Frontal cortex (tissue), 4 donors: ENCODE measurements around the gene MEX3C. TPM values are rescaled to one million over a fixed set of nuclear protein-coding genes. Genes with fewer than 3 reads are reported as not detected.

Experiments
- DNase-seq, 2 donors: peaks; one replicate each; pipeline ENCODE4 v3.0.0; 2012; ENCODE audit warnings: low spot score in 2 of 2
- FAIRE-seq: peaks from 2 replicates; lab custom pipeline; 2012; peaks lifted over from hg19 to GRCh38; lab: Jason Lieb, UNC
- total RNA-seq: library from RNA; depleted of rRNA; stranded (reverse); fragments of >200 nt; gene quantifications from one replicate; pipeline ENCODE4 v1.2.3, GENCODE V29; 2014
- donor health status: control.
- donor health status: control.
- donor health status: control.

The MEX3C gene
- total RNA-seq, 1 donor from 2014 or later: 97.4 TPM

GRCh38 chr18:51128533-51128932 is 68.9 kb downstream of the MEX3C start:
- FAIRE-seq (no peak), DNase-seq (no peak)

GRCh38 chr18:51127664-51128063 is 69.8 kb downstream of the MEX3C start:
- DNase-seq (no peak), FAIRE-seq (no peak)

DNA sequence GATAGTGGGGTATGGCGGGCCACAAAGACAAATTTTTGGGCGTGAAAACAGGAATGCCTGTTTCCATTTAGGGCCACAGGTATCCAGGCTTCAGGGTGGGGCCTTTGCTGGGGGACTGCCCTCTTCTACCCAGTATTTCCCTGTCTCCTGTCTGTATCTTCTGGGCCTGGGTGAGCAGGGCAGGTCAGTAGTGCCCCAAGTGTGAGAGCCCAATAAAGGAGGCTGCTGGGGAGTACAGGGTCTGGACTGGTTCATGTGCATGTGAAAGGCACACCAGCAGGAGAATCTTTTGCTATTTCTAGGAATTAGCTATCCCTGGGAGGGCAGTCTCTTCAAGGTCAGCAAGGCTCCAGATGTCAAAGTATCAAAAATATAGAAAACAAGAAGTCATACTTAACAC is 71.5 kb downstream of the MEX3C start:
- DNase-seq (no peak), FAIRE-seq (no peak)

Other genes with a start within 250 kb of the MEX3C start
- 11.0 TPM for gene ELAC1, start 229.6 kb downstream of the MEX3C start, total RNA-seq
- gene SMAD4, start 167.5 kb downstream of the MEX3C start, total RNA-seq: 63.2 TPM